ENCODE data around the gene DENND1C.

DENND1C gene

DNA sequence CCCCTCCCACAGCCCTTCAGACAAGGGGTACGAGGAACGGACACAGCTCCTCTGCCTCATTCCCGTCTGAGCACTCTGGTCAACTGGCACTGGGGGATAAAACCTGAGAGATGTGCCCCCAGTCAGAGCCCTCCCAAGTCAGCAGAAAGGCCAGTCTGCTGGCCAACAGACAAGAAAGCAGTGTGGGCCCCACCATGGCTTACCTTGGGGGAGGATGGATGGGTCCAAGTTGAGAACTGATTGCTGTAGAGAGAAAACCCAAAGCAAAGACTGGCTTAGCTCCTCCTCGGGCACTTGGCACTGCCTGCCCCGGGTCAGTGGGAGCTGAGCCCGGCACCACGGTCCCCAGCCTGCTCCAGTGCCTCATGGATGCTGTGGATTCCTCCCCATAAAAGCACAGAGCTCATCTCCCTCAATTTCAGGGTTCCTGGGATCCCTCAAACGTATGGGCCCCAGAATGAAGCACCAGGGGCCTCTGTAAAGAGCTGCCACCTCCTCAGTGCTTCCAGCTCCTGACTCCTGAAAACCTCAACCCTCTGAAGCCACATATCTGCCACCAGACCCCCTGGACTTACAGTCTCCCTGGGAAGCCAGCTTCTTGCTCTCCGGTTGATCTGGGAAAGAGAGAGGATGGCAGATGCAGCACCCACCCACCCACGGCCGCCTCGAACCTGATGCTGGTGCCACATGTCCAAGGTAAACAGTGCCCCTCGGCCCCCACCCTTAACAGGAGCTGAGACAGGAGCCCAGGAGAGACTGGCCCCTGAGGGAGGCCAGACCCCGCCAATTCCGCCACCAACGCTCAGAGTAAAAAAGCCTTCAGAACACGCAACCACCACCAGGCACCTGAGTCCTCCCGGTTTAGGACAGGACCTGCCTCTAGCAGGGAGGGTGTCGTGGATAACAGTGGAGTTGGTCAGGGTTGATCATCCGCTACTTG lies 60.2 kb downstream of the DENND1C start:
- DNase-seq, result no peak

GRCh38 chr19:6418562-6418932 lies 63.0 kb downstream of the DENND1C start:
- no peak for DNase-seq

DNA sequence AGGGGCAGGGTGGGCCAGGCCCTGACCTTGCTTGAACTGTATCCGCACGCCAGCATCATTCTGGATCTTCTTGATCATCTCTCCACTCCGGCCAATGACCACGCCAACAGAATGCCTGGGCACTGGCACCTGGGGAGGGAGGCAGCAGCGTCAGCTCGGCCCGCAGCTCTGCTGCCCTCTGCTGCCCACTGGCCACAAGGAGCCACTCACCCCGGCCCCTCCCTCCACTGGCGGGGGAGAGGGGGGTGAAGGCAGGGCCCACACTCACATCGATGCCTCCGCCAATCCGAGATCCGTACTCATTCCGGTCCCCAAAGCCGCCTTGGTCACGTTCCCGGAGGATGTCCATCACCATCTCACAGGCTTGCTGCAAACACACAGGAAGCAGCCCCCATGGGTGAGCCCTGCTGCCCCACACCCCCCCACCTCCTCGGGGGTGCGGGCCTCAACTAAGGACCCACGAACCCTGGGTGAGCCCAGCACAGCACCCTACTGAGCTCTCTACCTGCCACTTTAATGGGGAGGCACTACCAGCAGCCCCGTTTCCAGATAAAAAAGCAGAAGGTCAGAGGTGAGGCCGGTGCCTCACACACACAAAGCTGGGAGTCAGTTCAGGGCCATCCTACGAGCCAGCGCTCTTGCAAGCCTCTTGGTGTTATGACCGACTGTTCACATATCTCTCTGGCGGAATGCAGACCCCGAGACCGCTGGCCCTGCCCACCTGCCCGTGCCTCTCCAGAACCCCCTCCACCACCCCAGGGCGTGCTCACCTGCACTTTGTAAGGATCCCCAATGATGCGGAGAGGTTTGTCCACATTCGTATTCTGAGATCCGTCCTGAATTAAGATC lies 63.6 kb downstream of the DENND1C start:
- DNase-seq, result no peak

All from Kasumi-1 (cell line).